ENCODE results near the gene LARP4B.

LARP4B gene

DNA sequence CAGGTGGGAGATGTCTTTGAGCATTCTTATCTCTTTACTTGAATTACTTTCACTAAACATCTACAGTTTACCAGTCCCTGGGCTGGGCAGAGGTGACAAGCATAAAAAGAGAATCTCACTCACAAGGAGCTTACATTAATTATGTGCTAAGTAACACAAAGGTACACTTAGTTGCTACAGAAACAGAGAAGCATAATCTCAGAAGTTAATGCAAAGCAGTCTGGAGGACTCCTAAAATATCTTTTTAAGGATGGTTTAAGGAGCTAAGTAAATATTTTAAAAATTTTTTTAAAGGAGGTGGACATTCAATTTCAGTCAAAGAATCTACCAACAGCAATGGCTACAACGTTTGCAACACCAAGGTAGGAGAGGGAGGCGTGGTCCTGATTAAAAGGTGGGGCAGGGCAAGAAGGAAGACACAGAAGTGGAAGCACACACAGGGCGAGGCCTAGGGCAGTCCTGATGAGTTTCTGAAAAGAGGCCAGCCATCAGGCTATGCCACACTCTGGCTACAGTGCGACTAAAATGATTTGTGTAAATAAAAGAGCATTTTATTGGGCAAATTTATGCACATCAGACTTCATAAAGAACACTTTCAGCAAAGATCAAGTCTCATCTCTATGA lies 5.3 kb downstream of the LARP4B start:
- DNase-seq (ENCODE audit: extremely low read depth in 1 of 2, low read depth in 1 of 2) = no peak

GRCh38 chr10:924524-924859 lies 7.0 kb downstream of the LARP4B start:
- DNase-seq (ENCODE audit: extremely low read depth in 1 of 2, low read depth in 1 of 2) = no peak

- DNase-seq (ENCODE audit: extremely low read depth in 1 of 2, low read depth in 1 of 2) = no peak
Observed at GRCh38 chr10:923844-924523, 7.5 kb downstream of the LARP4B start.

- DNase-seq (ENCODE audit: extremely low read depth in 1 of 2, low read depth in 1 of 2) = no peak
Observed at GRCh38 chr10:921471-922414, 9.8 kb downstream of the LARP4B start.

DNA sequence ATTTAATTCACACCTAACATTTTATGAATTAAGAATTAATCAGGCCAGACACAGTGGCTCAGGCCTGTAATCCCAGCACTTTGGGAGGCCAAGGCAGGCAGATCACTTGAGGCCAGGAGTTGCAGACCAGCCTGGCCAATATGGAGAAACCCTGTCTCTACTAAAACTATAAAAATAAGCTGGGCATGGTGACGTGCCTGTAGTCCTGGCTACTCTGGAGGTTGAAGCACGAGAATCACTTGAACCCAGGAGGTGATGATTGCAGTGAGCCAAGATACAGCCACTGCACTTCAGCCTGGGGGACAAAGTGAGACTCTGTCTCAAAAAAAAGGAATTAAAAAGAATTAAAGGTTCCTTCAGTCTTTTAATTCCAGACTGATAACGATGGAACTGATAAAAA lies 11.1 kb downstream of the LARP4B start:
- DNase-seq (ENCODE audit: extremely low read depth in 1 of 2, low read depth in 1 of 2) = no peak

DNA sequence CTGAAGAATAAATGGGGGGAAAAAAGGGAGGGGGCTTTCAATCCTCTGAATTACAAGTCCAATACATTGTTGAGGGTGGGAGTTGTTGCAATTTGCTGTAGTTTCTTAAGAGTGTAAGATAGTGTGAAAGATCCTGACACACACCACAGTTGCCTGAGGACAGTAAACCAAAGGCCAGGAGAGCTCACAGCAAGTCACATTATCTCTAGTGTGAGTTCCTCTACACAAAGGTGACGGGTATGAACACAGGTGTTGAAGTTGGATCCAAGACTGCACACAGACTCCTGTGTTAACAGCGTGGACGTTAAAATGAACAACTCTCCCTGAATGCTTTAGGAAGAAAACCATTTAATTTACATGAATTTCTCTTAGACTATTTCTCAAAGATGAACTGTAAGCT lies 12.0 kb downstream of the LARP4B start:
- no peak for DNase-seq (ENCODE audit: extremely low read depth in 1 of 2, low read depth in 1 of 2)

DNA sequence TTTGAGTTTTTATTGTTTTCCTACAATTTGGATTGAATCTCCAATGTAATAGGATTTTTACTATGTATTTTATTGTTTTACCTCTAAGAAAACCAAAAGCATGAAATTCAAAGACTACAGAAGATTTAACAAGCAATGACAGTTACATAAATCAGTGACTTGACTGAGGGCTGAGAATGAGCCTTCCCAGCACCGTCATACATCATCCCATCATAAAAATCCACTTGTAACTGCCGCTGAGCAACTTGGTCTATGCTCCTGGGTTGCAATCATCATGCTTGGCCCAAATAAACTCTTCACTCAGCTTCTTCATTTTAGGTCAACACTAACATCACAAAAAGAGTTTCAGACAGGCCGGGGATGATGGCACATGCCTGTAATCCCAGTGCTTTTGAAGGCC lies 13.5 kb downstream of the LARP4B start:
- DNase-seq (ENCODE audit: extremely low read depth in 1 of 2, low read depth in 1 of 2) = no peak

DNA sequence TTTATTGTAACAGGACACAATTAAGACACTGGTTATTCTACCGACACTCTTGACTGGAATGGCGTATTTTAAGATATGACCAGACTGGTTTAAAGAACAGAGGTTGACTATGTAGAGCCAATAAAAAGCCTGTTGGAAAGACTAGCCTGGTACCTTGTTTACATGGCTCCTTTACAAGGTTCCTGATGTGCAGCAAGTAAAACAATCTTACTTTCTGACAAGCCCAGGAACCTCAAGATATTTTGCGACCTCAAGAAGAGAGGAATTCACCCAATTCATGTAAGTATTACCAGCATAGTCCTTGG lies 14.1 kb downstream of the LARP4B start:
- DNase-seq (ENCODE audit: extremely low read depth in 1 of 2, low read depth in 1 of 2) = no peak

- DNase-seq (ENCODE audit: extremely low read depth in 1 of 2, low read depth in 1 of 2) = no peak
Observed at GRCh38 chr10:916716-917415, 14.6 kb downstream of the LARP4B start.

DNA sequence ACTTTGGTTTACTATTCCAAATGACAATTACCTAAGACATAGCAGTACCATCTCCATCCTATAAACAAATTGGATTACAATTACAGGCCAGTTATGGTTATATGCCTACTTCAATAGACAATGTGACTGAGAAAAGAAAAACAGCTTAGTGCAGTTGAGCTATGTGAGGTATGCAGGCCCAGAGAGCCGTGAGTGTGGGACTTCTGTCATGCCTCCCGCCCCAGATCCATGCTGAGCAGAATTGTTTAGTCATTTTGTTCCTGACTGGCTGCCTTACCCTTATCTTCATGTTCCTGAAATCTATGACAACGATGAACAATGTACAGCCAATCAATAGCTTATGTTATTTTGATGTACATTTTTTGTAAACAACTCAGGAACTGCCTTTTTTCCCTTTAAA lies 21.7 kb downstream of the LARP4B start:
- no peak for DNase-seq (ENCODE audit: extremely low read depth in 1 of 2, low read depth in 1 of 2)

DNA sequence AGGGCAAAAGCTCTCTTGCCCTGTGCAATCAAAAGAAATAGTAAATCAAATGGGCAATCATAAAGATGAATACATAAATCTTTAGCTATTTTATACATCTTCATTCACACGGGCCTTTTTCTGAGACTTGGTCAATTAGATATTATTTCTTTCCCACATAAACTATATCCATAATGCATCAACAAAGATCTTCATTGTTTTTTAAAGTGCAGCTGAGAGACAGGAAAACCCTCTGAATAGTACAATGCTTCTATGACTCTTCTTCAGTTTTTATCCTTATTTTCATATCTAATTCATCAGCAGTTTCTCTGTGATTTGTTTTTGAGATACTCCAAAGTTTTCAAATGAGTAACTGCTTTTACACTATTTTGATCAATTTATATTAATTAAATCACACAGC lies 25.5 kb downstream of the LARP4B start:
- no peak for DNase-seq (ENCODE audit: extremely low read depth in 1 of 2, low read depth in 1 of 2)

DNA sequence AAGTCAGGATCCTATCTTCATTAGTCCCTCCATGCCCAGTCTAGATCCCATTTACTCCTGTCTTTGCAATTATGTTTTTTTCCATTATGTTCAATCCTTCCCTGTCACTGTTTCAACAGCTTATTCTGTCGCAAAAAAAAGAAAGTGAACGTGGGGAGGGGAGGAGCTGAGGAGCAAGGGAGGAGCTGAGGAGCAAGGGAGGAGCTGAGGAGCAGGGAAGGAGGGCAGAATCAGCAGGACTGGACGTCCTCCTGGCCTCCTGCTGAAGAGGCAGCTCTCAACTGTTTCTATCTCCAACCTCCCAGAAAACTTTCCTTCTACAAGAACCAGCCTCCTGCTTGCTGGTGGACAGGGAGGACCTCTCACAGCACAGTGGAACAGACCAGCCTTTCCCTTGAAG lies 26.0 kb downstream of the LARP4B start:
- DNase-seq (ENCODE audit: extremely low read depth in 1 of 2, low read depth in 1 of 2) = no peak

- DNase-seq (ENCODE audit: extremely low read depth in 1 of 2, low read depth in 1 of 2) = no peak
Observed at GRCh38 chr10:904403-904802, 27.1 kb downstream of the LARP4B start.

DNA sequence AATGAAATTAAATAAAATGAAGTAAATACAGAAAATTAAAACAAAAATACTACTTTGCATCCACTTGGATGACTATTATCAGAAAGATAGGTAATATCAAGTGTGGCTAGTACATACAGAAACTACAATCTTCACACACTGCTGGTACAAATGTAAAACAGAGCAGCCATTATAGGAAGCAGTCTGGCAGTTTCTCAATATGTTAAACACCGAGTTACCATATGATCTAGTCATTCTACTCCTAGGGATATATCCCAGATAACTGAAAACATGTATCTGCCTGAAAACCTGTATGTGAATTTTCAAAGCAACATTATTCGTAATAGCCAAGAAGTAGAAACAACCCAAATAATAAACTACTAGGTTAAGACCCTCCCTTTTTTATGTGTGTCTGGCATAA lies 33.4 kb downstream of the LARP4B start:
- no peak for DNase-seq (ENCODE audit: extremely low read depth in 1 of 2, low read depth in 1 of 2)

GRCh38 chr10:896982-897381 lies 34.5 kb downstream of the LARP4B start:
- DNase-seq (ENCODE audit: extremely low read depth in 1 of 2, low read depth in 1 of 2) = no peak

DNA sequence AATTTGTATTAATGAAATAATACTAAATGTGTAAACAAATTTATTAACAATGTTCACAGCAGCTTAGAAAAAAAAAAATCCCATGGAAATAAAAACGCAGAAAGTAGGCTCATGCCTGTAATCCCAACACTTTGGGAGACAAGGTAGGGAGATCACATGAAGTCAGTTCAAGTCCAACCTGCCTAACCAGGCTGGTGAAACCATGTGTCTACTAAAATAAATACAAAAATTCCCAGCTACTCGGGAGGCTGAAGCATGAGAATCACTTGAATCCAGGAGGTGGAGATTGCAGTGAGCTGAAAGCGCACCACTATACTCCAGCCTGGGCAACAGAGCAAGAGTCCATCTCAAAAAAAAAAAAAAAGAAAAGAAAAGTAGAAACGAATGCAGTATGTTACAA lies 36.2 kb downstream of the LARP4B start:
- DNase-seq (ENCODE audit: extremely low read depth in 1 of 2, low read depth in 1 of 2) = no peak

DNA sequence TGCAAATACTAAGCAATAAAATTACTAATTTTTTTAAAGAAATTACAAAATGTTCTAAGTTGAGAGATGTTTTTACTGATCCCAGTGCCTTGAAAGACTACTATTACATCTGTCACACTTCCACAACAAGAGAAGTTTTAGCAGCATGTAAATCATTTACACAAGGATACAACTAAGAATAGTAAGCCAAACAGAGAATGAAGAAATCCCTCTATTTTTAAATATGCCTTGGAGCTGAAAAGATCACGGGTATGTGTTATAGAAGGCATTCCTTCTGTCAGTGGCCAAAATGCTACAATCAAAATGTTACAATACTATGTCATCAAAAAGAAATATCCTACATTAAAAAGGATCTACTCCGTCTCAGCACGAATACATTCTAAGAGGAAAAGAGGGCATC lies 52.6 kb downstream of the LARP4B start:
- DNase-seq (ENCODE audit: extremely low read depth in 1 of 2, low read depth in 1 of 2) = no peak

GRCh38 chr10:878333-878759 lies 53.2 kb downstream of the LARP4B start:
- no peak for DNase-seq (ENCODE audit: extremely low read depth in 1 of 2, low read depth in 1 of 2)

- no peak for DNase-seq (ENCODE audit: extremely low read depth in 1 of 2, low read depth in 1 of 2)
Observed at GRCh38 chr10:876438-876837, 55.1 kb downstream of the LARP4B start.

- no peak for DNase-seq (ENCODE audit: extremely low read depth in 1 of 2, low read depth in 1 of 2)
Observed at GRCh38 chr10:873020-873419, 58.5 kb downstream of the LARP4B start.

GRCh38 chr10:871951-872403 lies 59.5 kb downstream of the LARP4B start:
- no peak for DNase-seq (ENCODE audit: extremely low read depth in 1 of 2, low read depth in 1 of 2)

Data from stimulated activated CD8-positive, alpha-beta memory T cell treated with anti-CD3 and anti-CD28 coated beads, Interleukin-7, amount 100 ng/mL, for 48 hours (primary cell).